OCI-LY3 (cell line): ENCODE results near the gene SFXN3.

ENCODE experiments used
- H2AFZ ChIP-seq: fragments of 200-600, 300-600 bp; shearing (Covaris generic); 2 replicates; pipeline ENCODE4 v1.6.0; 2014; ENCODE audit warnings: antibody characterized with exemption, low read depth, low read length
- H3K27ac ChIP-seq: fragments of 200-600, 300-600 bp; sonication (generic); 2 replicates; pipeline ENCODE4 v1.5.1; 2014; ENCODE audit warnings: mild to moderate bottlenecking, low read length, moderate library complexity, mixed read lengths
- H3K27me3 ChIP-seq: fragments of 200-600, 300-600 bp; sonication (generic); 2 replicates; pipeline ENCODE4 v1.6.1; 2014; ENCODE audit warnings: low read depth, low read length, mixed read lengths
- H3K36me3 ChIP-seq: fragments of 200-600, 300-600 bp; sonication (generic); replicated peaks from 2 replicates; pipeline ENCODE3; 2014; ENCODE audit warnings: low read depth, low read length, mixed read lengths
- H3K4me1 ChIP-seq: fragments of 300-600, 200-600 bp; sonication (generic); 2 replicates; pipeline ENCODE4 v1.6.1; 2014; ENCODE audit warnings: low read length, mixed read lengths
- H3K4me2 ChIP-seq: fragments of 200-600, 300-600 bp; sonication (generic); 2 replicates; pipeline ENCODE4 v1.6.1; 2014; ENCODE audit warnings: low read length, mixed read lengths
- H3K4me3 ChIP-seq: fragments of 300-600, 200-600 bp; sonication (generic); 2 replicates; pipeline ENCODE4 v1.5.1; 2014; ENCODE audit warnings: antibody characterized with exemption, mild to moderate bottlenecking, low read length, moderate library complexity
- H3K79me2 ChIP-seq: fragments of 300-600, 200-600 bp; shearing (Covaris generic); 2 replicates; pipeline ENCODE4 v1.6.1; 2014; ENCODE audit warnings: mild to moderate bottlenecking, low read length, mixed read lengths
- H3K9ac ChIP-seq: fragments of 300-600, 200-600 bp; shearing (Covaris generic); 2 replicates; pipeline ENCODE4 v1.6.0; 2014; ENCODE audit warnings: mild to moderate bottlenecking, low read length, moderate library complexity
- H3K9me3 ChIP-seq: fragments of 200-600, 300-600 bp; shearing (Covaris generic); 2 replicates; pipeline ENCODE4 v1.6.1; 2014; ENCODE audit warnings: low read length, mixed read lengths; ENCODE audit not compliant: insufficient read depth
- H4K20me1 ChIP-seq: fragments of 200-600, 300-600 bp; sonication (generic); 2 replicates; pipeline ENCODE4 v1.6.1; 2016; ENCODE audit warnings: low read length, mixed read lengths; ENCODE audit not compliant: insufficient read depth
- CTCF ChIP-seq: fragments of 200-600, 300-600 bp; sonication (generic); IDR thresholded peaks from 2 replicates; pipeline ENCODE4 v1.5.1; 2014; ENCODE audit warnings: antibody characterized with exemption, low read length, low read depth
- EZH2phosphoT487 ChIP-seq: fragments of 200-600 bp; shearing (Covaris generic); IDR thresholded peaks from 2 replicates; pipeline ENCODE4 v1.6.1; 2018; ENCODE audit warnings: antibody characterized with exemption, mixed run types, low read depth

Gene SFXN3

DNA sequence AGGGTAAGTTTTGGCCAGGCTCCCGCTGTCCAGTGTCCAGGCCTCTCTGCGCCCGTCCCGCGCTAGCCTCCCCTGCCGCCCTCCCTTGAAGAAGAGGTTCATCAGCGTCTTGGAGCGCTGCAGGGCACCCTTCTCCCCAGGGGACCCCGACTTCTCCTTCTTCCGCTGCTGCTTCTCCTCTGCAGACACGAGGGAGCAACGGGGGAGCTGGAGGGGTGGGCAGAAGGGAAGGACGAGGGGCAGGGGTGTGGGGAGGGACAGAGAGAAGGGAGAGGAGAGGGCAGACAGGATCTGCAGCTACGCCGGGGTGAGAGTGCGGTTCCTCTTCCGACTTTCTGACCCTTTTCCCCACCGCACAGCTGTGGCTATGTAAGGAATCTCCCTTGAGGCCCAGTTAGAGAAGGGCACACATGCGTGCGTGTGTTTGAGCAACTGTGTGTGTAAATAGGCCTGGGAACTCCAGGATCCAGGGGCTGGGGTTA, 12.9 kb upstream of the SFXN3 start:
- TF ChIP-seq EZH2phosphoT487, result no peak
- no peak for TF ChIP-seq CTCF
- no peak overlapping the region for H3K27ac ChIP-seq
- H3K27me3 ChIP-seq, result peaks cover 19% of the 10 kb centered on the region
- H3K4me3 ChIP-seq, result peak overlapping the region; percentile 68
- H3K9ac ChIP-seq, result peak overlapping the region; percentile 39; the same call in 1 of the 2 replicates
- H3K4me1 ChIP-seq, result peaks cover 9% of the 10 kb centered on the region
- H4K20me1 ChIP-seq, result no peaks in the 10 kb centered on the region
- peak overlapping the region; percentile 64 for H3K4me2 ChIP-seq
- no peaks in the 10 kb centered on the region for H3K36me3 ChIP-seq
- no peaks in the 10 kb centered on the region for H3K9me3 ChIP-seq
- H3K79me2 ChIP-seq, result no peaks in the 10 kb centered on the region
- H2AFZ ChIP-seq, result peak overlapping the region; percentile 73

- peak overlapping the region; percentile 64 for H3K4me2 ChIP-seq
- TF ChIP-seq CTCF, result peak; percentile 48
- TF ChIP-seq EZH2phosphoT487, result no peak
- no peaks in the 10 kb centered on the region for H3K79me2 ChIP-seq
- peaks cover 19% of the 10 kb centered on the region for H3K27me3 ChIP-seq
- H3K27ac ChIP-seq, result no peak overlapping the region
- H3K9me3 ChIP-seq, result no peaks in the 10 kb centered on the region
- H2AFZ ChIP-seq, result peak overlapping the region; percentile 73
- H3K9ac ChIP-seq, result peak overlapping the region; percentile 39; the same call in 1 of the 2 replicates
- H3K36me3 ChIP-seq, result no peaks in the 10 kb centered on the region
- H3K4me3 ChIP-seq, result peak overlapping the region; percentile 68
- peaks cover 7% of the 10 kb centered on the region; the same call in 1 of the 2 replicates for H3K4me1 ChIP-seq
- no peaks in the 10 kb centered on the region for H4K20me1 ChIP-seq
These were observed 12.2 kb upstream of the SFXN3 start for GRCh38 chr10:101018600-101019439.

- Histone ChIP-seq H3K27me3 (peaks cover 19% of the 10 kb centered on the region), H4K20me1 (no peaks in the 10 kb centered on the region), H3K4me2 (no peak overlapping the region)
These were observed 11.7 kb upstream of the SFXN3 start for GRCh38 chr10:101019440-101019703.

More at GRCh38 chr10:101019440-101019703, 11.7 kb upstream of the SFXN3 start:
- Histone ChIP-seq H3K9ac (no peak overlapping the region), H3K4me1 (peaks cover 7% of the 10 kb centered on the region; the same call in 1 of the 2 replicates), H2AFZ (no peak overlapping the region), H3K4me3 (no peak overlapping the region), H3K9me3 (no peaks in the 10 kb centered on the region), H3K27ac (no peak overlapping the region), H3K36me3 (no peaks in the 10 kb centered on the region), H3K79me2 (no peaks in the 10 kb centered on the region)
- TF ChIP-seq EZH2phosphoT487 (no peak), CTCF (no peak)
